Stomach (tissue), 19 donors: ENCODE measurements around the gene PCNT. TPM values are rescaled to one million over a fixed set of nuclear protein-coding genes. Genes with fewer than 3 reads are reported as not detected.

Source experiments
- DNase-seq, 2 donors: peaks; one replicate each; pipeline versions ENCODE4 v3.0.0 to v3.0.0-alpha.2; 2013 to 2019
- H3K27ac ChIP-seq, 5 donors: fragments of 200-600 bp in 4 of 5; sonication (generic) in 4 of 5; one replicate each; pipeline ENCODE4 v1.5.1; 2013 to 2019; ENCODE audit warnings: mild to moderate bottlenecking in 1 of 5, moderate library complexity in 1 of 5
- H3K27me3 ChIP-seq, 3 donors: fragments of 200-600 bp; sonication (generic); one replicate each; pipeline ENCODE4 v1.5.1; 2017 to 2019; ENCODE audit warnings: mixed run types in 1 of 3
- H3K36me3 ChIP-seq, 4 donors: fragments of 200-600 bp; sonication (generic); 1 replicate in 3 of 4; 2 replicates in 1 of 4; pipeline ENCODE4 v1.5.1; 2016 to 2019
- H3K4me1 ChIP-seq, 4 donors: fragments of 200-600 bp; sonication (generic); one replicate each; pipeline ENCODE4 v1.5.1; 2016 to 2019
- H3K4me3 ChIP-seq, 4 donors: fragments of 200-600 bp; sonication (generic) in 3 of 4; one replicate each; pipeline ENCODE4 v1.5.1; 2016 to 2019; ENCODE audit warnings: mild to moderate bottlenecking in 1 of 4
- H3K9me3 ChIP-seq, 4 donors: fragments of 200-600 bp; sonication (generic); one replicate each; pipeline ENCODE4 v1.5.1; 2016 to 2019
- CTCF ChIP-seq, 7 experiments: fragments of 450-650 bp in 4 of 7; fragments of 200-600 bp in 3 of 7; sonication (generic) in 3 of 7; IDR thresholded peaks; one replicate each; pipeline ENCODE4 v1.5.1; 2016 to 2019; ENCODE audit warnings: antibody characterized with exemption in 7 of 7, control low read depth in 2 of 7, mild to moderate bottlenecking in 1 of 7
- EP300 ChIP-seq: sonication (generic); formaldehyde crosslinking; IDR thresholded peaks from one replicate; pipeline ENCODE4 v1.6.1; 2017; ENCODE audit warnings: antibody characterized with exemption
- POLR2A ChIP-seq, 4 donors: fragments of 450-650 bp; IDR thresholded peaks; one replicate each; pipeline ENCODE4 v1.6.1; 2016; ENCODE audit warnings: antibody characterized with exemption in 4 of 4, control low read depth in 2 of 4, mild to moderate bottlenecking in 1 of 4, moderate library complexity in 1 of 4
- POLR2AphosphoS5 ChIP-seq, 3 donors: sonication (generic); formaldehyde crosslinking; IDR thresholded peaks; one replicate each; pipeline ENCODE4 v1.6.1; 2016; ENCODE audit warnings: antibody characterized with exemption in 3 of 3
- WGBS, 5 donors: extraction: QIAGEN DNeasy Blood & Tissue Kit in 3 of 5; methylation state at CpG; one replicate each; pipeline versions ENCODE4 v1.1.5 to v1.1.7; 2013 to 2018; 5-methylcytosine and 5-hydroxymethylcytosine counted together
- intact Hi-C: fragments of 100-400 bp; cut with DNase I; formaldehyde crosslinking; loops from one replicate; pipeline ENCODE4 v1.15.1; 2023; ENCODE audit warnings: low total_unique reads
- long read RNA-seq, 10 donors: transcript quantifications; one replicate each; lab custom pipeline, GENCODE V29; 2026
- polyA plus RNA-seq, 3 donors: library from polyadenylated mRNA; stranded (reverse); fragments of 200-250 nt; gene quantifications; one replicate each; pipeline ENCODE4 v1.2.3, GENCODE V29; 2013
- total RNA-seq, 5 donors: library from RNA; depleted of rRNA; stranded (reverse); fragments of >200 nt; gene quantifications; one replicate each; pipeline versions ENCODE4 v1.1.0 to v1.2.3, GENCODE V29; 2014 to 2016
- donor health status: healthy with polysubstance abuse.
- donor health status: Bipolar disorder and iron deficiency.
- donor health status: healthy.

PCNT gene
- total RNA-seq: 100 to 1,000 TPM in 1 of 5 donors, 10 to 100 TPM in 4; 24.2 to 133 (median 63.6) TPM
- 10 to 100 TPM in 1 of 3 donors, 1 to 10 TPM in 2; 4.7 to 10.9 (median 7.9) TPM for polyA plus RNA-seq
- long read RNA-seq, donor 1: 0 reads
- long read RNA-seq, donor 2, partial matches to known transcripts: 7 of 7 reads
- long read RNA-seq, donor 2, other reads (novel, unspliced or antisense): 0 of 7 reads
- long read RNA-seq, donor 3: 0 reads
- long read RNA-seq, donor 4: 0 reads
- long read RNA-seq, donor 5: 0 reads
- long read RNA-seq, donor 6, partial matches to known transcripts: 25 of 25 reads
- long read RNA-seq, donor 6, other reads (novel, unspliced or antisense): 0 of 25 reads
- long read RNA-seq, donor 7: 0 reads
- long read RNA-seq, donor 8, partial matches to known transcripts: 18 of 18 reads
- long read RNA-seq, donor 8, other reads (novel, unspliced or antisense): 0 of 18 reads
- long read RNA-seq, donor 9: 0 reads
- long read RNA-seq, donor 10: 0 reads

GRCh38 chr21:46323710-46324389, at the start of gene PCNT, which contains the start of gene C21orf58:
Gene PCNT (plus strand): TSS chr21:46324156. CDS start chr21:46324229, 73 bp downstream.
Gene C21orf58 (minus strand): TSS chr21:46323870. CDS start chr21:46322738, 1,132 bp downstream.
- 0 to 1% (median 0%) methylated on average over 30 to 76 of the region's 76 CpGs for WGBS, 5 donors
- peak; percentile 98 to 99 for DNase-seq
- Histone ChIP-seq H3K4me1 (peaks cover 21 to 57% (median 40%) of the 10 kb centered on the region in 4 donors), H3K36me3 (peaks cover 8 to 17% (median 15%) of the 10 kb centered on the region in 4 donors), H3K27me3 (no peaks in the 10 kb centered on the region), H3K27ac (peak within 1 kb of the TSS; percentile 98 to 100 (median 99)), H3K9me3 (no peaks in the 10 kb centered on the region), H3K4me3 (peak within 1 kb of the TSS; percentile 97 to 99 (median 98))
- TF ChIP-seq CTCF (IDR thresholded peaks at IDR 0.05): no peak
- TF ChIP-seq POLR2A (IDR thresholded peaks at IDR 0.05): no peak
- no peak for TF ChIP-seq EP300
- peak in 2 of 3 donors; percentile 55 to 66 for TF ChIP-seq POLR2AphosphoS5 (IDR thresholded peaks at IDR 0.05)
- intact Hi-C loops: no loop called here

GRCh38 chr21:46274797-46275390, 49.1 kb upstream of the PCNT start:
- H3K27ac ChIP-seq: no peak overlapping the region
- H3K9me3 ChIP-seq: no peaks in the 10 kb centered on the region
- no peak for TF ChIP-seq POLR2AphosphoS5 (IDR thresholded peaks at IDR 0.05)
- no peak for TF ChIP-seq CTCF (IDR thresholded peaks at IDR 0.05)
- TF ChIP-seq POLR2A (IDR thresholded peaks at IDR 0.05): no peak
- no peak overlapping the region for H3K4me3 ChIP-seq
- intact Hi-C loops: no loop called here
- no peak for DNase-seq
- 90 to 96% (median 94%) methylated on average over 11 of the region's 11 CpGs for WGBS, 5 donors
- H3K36me3 ChIP-seq: peaks cover 92 to 100% (median 100%) of the 10 kb centered on the region in 4 donors
- no peaks in the 10 kb centered on the region for H3K27me3 ChIP-seq
- H3K4me1 ChIP-seq: no peaks in the 10 kb centered on the region

GRCh38 chr21:46284077-46284644, 39.8 kb upstream of the PCNT start:
- no peak for DNase-seq
- Histone ChIP-seq H3K27me3 (no peaks in the 10 kb centered on the region), H3K4me1 (peaks cover 47 to 69% (median 56%) of the 10 kb centered on the region in 4 donors), H3K9me3 (no peaks in the 10 kb centered on the region), H3K27ac (no peak overlapping the region), H3K36me3 (peaks cover 28 to 49% (median 40%) of the 10 kb centered on the region in 4 donors), H3K4me3 (peak overlapping the region in 2 of 4 donors; percentile 72 to 92)
- intact Hi-C loops: no loop called here
- WGBS, 5 donors: 72 to 74% (median 73%) methylated on average over 15 of the region's 15 CpGs
- TF ChIP-seq POLR2A (IDR thresholded peaks at IDR 0.05) (no peak), CTCF (IDR thresholded peaks at IDR 0.05) (no peak)

GRCh38 chr21:46284733-46285132, 39.2 kb upstream of the PCNT start:
- intact Hi-C loops: no loop called here
- Histone ChIP-seq H3K9me3 (no peaks in the 10 kb centered on the region), H3K27ac (peak overlapping the region in 2 of 5 donors; percentile 94), H3K36me3 (peaks cover 22 to 44% (median 34%) of the 10 kb centered on the region in 4 donors), H3K4me3 (peak overlapping the region in 3 of 4 donors; percentile 72 to 99 (median 92)), H3K4me1 (peaks cover 47 to 69% (median 56%) of the 10 kb centered on the region in 4 donors), H3K27me3 (no peaks in the 10 kb centered on the region)
- 74 to 83% (median 77%) methylated on average over 1 of the region's 1 CpG for WGBS, 5 donors
- DNase-seq: no peak
- no peak for TF ChIP-seq EP300
- TF ChIP-seq POLR2AphosphoS5 (IDR thresholded peaks at IDR 0.05): no peak
- TF ChIP-seq CTCF (IDR thresholded peaks at IDR 0.05): no peak
- no peak for TF ChIP-seq POLR2A (IDR thresholded peaks at IDR 0.05)
